IMR-90 (cell line): ENCODE data around the gene C11orf54. TPM values are rescaled to one million over a fixed set of nuclear protein-coding genes. Genes with fewer than 3 reads are reported as not detected.

ENCODE experiments used
- ATAC-seq: fragments of 200-7000 bp; cut with Tn5 transposase; 2 replicates; pipeline ENCODE4 v1.9.1; 2020; ENCODE audit warnings: low read depth, mild to moderate bottlenecking, moderate library complexity
- BruUV-seq: library from RNA; stranded (reverse); fragments of 400-500 nt; replicated peaks from 2 replicates; lab custom pipeline; 2021; lab: Mats Ljungman, UMichigan
- CTCF ChIA-PET: fragments of 300-600 bp; formaldehyde crosslinking; extraction: SDS; loops from one replicate; lab custom pipeline; 2021; ENCODE audit warnings: antibody characterized with exemption; lab: Yijun Ruan, JAX
- POLR2A ChIA-PET: fragments of 300-600 bp; sonication (Branson Sonifier 250); formaldehyde crosslinking; loops from one replicate; lab custom pipeline; 2022; ENCODE audit warnings: antibody characterized with exemption; ENCODE audit not compliant: unreplicated experiment; lab: Charles Lee
- DNase-seq: peaks from one replicate; pipeline ENCODE4 v3.0.0; 2013
- H2AFZ ChIP-seq: replicated peaks from 2 replicates; pipeline ENCODE3; 2013; ENCODE audit warnings: low read length, mild to moderate bottlenecking; ENCODE audit not compliant: poor library complexity
- H2AK5ac ChIP-seq: 2 replicates; pipeline ENCODE4 v1.6.1; 2013; ENCODE audit warnings: low read depth, low read length, inconsistent platforms
- H2AK9ac ChIP-seq: replicated peaks from 2 replicates; pipeline ENCODE3; 2013; ENCODE audit warnings: mild to moderate bottlenecking, low read depth, low read length, moderate library complexity; ENCODE audit not compliant: poor library complexity
- H2BK120ac ChIP-seq: 2 replicates; pipeline ENCODE4 v1.6.1; 2013; ENCODE audit warnings: low read depth, low read length, inconsistent platforms
- H2BK15ac ChIP-seq: 3 replicates; pipeline ENCODE4 v1.6.1; 2013; ENCODE audit warnings: low read depth, low read length, inconsistent platforms
- H2BK20ac ChIP-seq: 2 replicates; pipeline ENCODE4 v1.6.1; 2013; ENCODE audit warnings: low read depth, mild to moderate bottlenecking, inconsistent platforms, low read length, moderate library complexity
- H2BK5ac ChIP-seq: 2 replicates; pipeline ENCODE4 v1.6.1; 2013; ENCODE audit warnings: mild to moderate bottlenecking, low read depth, low read length, inconsistent platforms; ENCODE audit not compliant: poor library complexity, severe bottlenecking
- H3K14ac ChIP-seq: replicated peaks from 2 replicates; pipeline ENCODE4 v1.6.1; 2013; ENCODE audit warnings: low read depth, low read length, inconsistent platforms
- H3K18ac ChIP-seq: 2 replicates; pipeline ENCODE4 v1.6.1; 2013; ENCODE audit warnings: low read depth, low read length, control low read depth
- H3K23ac ChIP-seq: 2 replicates; pipeline ENCODE4 v1.6.1; 2013; ENCODE audit warnings: low read depth, low read length, inconsistent platforms
- H3K27ac ChIP-seq: 2 replicates; pipeline ENCODE4 v1.5.1; 2013; ENCODE audit warnings: mild to moderate bottlenecking, control low read depth, low read length; ENCODE audit not compliant: insufficient read depth
- H3K27me3 ChIP-seq: 2 replicates; pipeline ENCODE4 v1.6.1; 2013; ENCODE audit warnings: low read length; ENCODE audit not compliant: control insufficient read depth, insufficient read depth
- H3K36me3 ChIP-seq: 2 replicates; pipeline ENCODE4 v1.6.1; 2013; ENCODE audit warnings: low read length, mixed read lengths; ENCODE audit not compliant: control insufficient read depth, insufficient read depth
- H3K4ac ChIP-seq: 2 replicates; pipeline ENCODE4 v1.6.1; 2013; ENCODE audit warnings: low read depth, low read length, inconsistent platforms
- H3K4me1 ChIP-seq: 2 replicates; pipeline ENCODE4 v1.6.1; 2013; ENCODE audit warnings: low read length, mixed read lengths; ENCODE audit not compliant: control insufficient read depth, insufficient read depth
- H3K4me2 ChIP-seq: 2 replicates; pipeline ENCODE4 v1.6.1; 2013; ENCODE audit warnings: low read depth, mild to moderate bottlenecking, control low read depth, low read length, moderate library complexity
- H3K4me3 ChIP-seq: 2 replicates; pipeline ENCODE4 v1.5.1; 2013; ENCODE audit warnings: low read depth, mild to moderate bottlenecking, control low read depth, low read length, moderate library complexity; ENCODE audit not compliant: insufficient read depth
- H3K56ac ChIP-seq: 2 replicates; pipeline ENCODE4 v1.6.1; 2013; ENCODE audit warnings: low read length, inconsistent platforms; ENCODE audit not compliant: insufficient read depth; ENCODE audit errors: extremely low read depth
- H3K79me1 ChIP-seq, 2 experiments: 2 replicates each; pipeline ENCODE4 v1.6.1; 2013; ENCODE audit warnings: low read length in 2 of 2, inconsistent platforms in 1 of 2, low read depth in 1 of 2
- H3K9ac ChIP-seq: 2 replicates; pipeline ENCODE4 v1.6.1; 2013; ENCODE audit warnings: low read depth, low read length, control low read depth
- H3K9me1 ChIP-seq: 2 replicates; pipeline ENCODE4 v1.6.1; 2013; ENCODE audit warnings: low read length, inconsistent platforms; ENCODE audit not compliant: insufficient read depth
- H3K9me3 ChIP-seq: 2 replicates; pipeline ENCODE4 v1.6.1; 2013; ENCODE audit warnings: low read length; ENCODE audit not compliant: control insufficient read depth, insufficient read depth
- H4K20me1 ChIP-seq: 2 replicates; pipeline ENCODE4 v1.6.1; 2013; ENCODE audit warnings: low read length, inconsistent platforms; ENCODE audit not compliant: insufficient read depth
- H4K5ac ChIP-seq: 2 replicates; pipeline ENCODE4 v1.6.1; 2013; ENCODE audit warnings: mild to moderate bottlenecking, low read depth, low read length, control low read depth
- H4K8ac ChIP-seq, 2 experiments: 2 replicates each; pipeline ENCODE4 v1.6.1; 2013; ENCODE audit warnings: low read depth in 2 of 2, low read length in 2 of 2, control low read depth in 1 of 2, inconsistent platforms in 1 of 2
- H4K91ac ChIP-seq: 2 replicates; pipeline ENCODE4 v1.6.1; 2013; ENCODE audit warnings: low read depth, low read length, inconsistent platforms; ENCODE audit not compliant: insufficient read depth
- BHLHE40 ChIP-seq: fragments of 150-350 bp; IDR thresholded peaks from 2 replicates; pipeline ENCODE4 v1.6.1; 2016; ENCODE audit warnings: mild to moderate bottlenecking, low read depth, low read length
- ELK1 ChIP-seq: fragments of 150-350 bp; IDR thresholded peaks from 2 replicates; pipeline ENCODE4 v1.6.1; 2016; ENCODE audit warnings: low read depth, mild to moderate bottlenecking, low read length, moderate library complexity, borderline replicate concordance
- FOS ChIP-seq: fragments of 150-350 bp; IDR thresholded peaks from 2 replicates; pipeline ENCODE4 v1.6.1; 2016; ENCODE audit warnings: low read depth, low read length
- MAFK ChIP-seq: IDR thresholded peaks from 2 replicates; pipeline ENCODE4 v1.6.1; 2012; ENCODE audit warnings: low read depth, low read length, improper control_type of control experiment
- MXI1 ChIP-seq: IDR thresholded peaks from 2 replicates; pipeline ENCODE4 v1.6.1; 2012; ENCODE audit warnings: low read depth, mild to moderate bottlenecking, low read length, moderate library complexity, borderline replicate concordance
- RCOR1 ChIP-seq: IDR thresholded peaks from 2 replicates; pipeline ENCODE4 v1.6.1; 2012; ENCODE audit warnings: mild to moderate bottlenecking, low read length, improper control_type of control experiment; ENCODE audit not compliant: insufficient replicate concordance
- RFX5 ChIP-seq: IDR thresholded peaks from 2 replicates; pipeline ENCODE4 v1.8.0; 2012; ENCODE audit warnings: low read depth, mild to moderate bottlenecking, low read length, moderate library complexity
- WGBS, 2 experiments: methylation state at CpG; one replicate each; pipeline versions ENCODE4 v1.1.5 to v1.1.7; 2013; ENCODE audit warnings: missing lambda C conversion rate in 2 of 2; ENCODE audit not compliant: insufficient read length in 1 of 2; ENCODE audit errors: extremely low coverage in 2 of 2; 5-methylcytosine and 5-hydroxymethylcytosine counted together
- dilution Hi-C: fragments of 300-500 bp; cut with HindIII; formaldehyde crosslinking; loops from one replicate; pipeline ENCODE4 v1.14.3; 2018; ENCODE audit warnings: low sequenced_read_pairs; ENCODE audit not compliant: unreplicated experiment
- in situ Hi-C: fragments of 300-500 bp; cut with MboI; formaldehyde crosslinking; loops from 3 replicates; pipeline ENCODE4 v1.14.3; 2019; ENCODE audit warnings: low sequenced_read_pairs, inconsistent platforms, mixed read lengths
- intact Hi-C: fragments of 100-400 bp; cut with micrococcal nuclease; formaldehyde crosslinking; loops from 2 replicates; pipeline ENCODE4 v1.10.0; 2022
- polyA plus RNA-seq, 3 experiments: library from polyadenylated mRNA; depleted of rRNA; stranded (reverse); fragments of >200 nt; gene quantifications; 2 replicates each; pipeline ENCODE4 v1.2.3, GENCODE V29; 2012; ENCODE audit warnings: low replicate concordance in 1 of 3
- total RNA-seq: library from RNA; depleted of rRNA; stranded (reverse); fragments of >200 nt; gene quantifications from 2 replicates; pipeline ENCODE4 v1.2.3, GENCODE V29; 2012

Gene C11orf54
- total and polyA plus RNA-seq, 2 of the 4 experiments (the other 2 are of a cell fraction), result 13.7 to 16.0 TPM

- in situ Hi-C loops, result no loop called here
Measured at GRCh38 chr11:93724089-93724488, 17.4 kb upstream of the C11orf54 start.

More at GRCh38 chr11:93724089-93724488, 17.4 kb upstream of the C11orf54 start:
- intact Hi-C loops, result no loop called here
- Histone ChIP-seq H3K14ac (no peak overlapping the region), H3K4me3 (no peak overlapping the region), H3K4me2 (no peak overlapping the region), H4K5ac (no peak overlapping the region), H2BK120ac (no peak overlapping the region), H4K91ac (no peak overlapping the region), H3K56ac (no peak overlapping the region), H3K36me3 (peaks cover 15% of the 10 kb centered on the region), H3K4me1 (peaks cover 7% of the 10 kb centered on the region), H3K79me1 (peaks cover 0 to 2% of the 10 kb centered on the region in 2 experiments; a peak in 2 of 4 replicates), H3K27ac (no peak overlapping the region), H3K9ac (no peak overlapping the region), H2BK20ac (no peak overlapping the region), H4K20me1 (peaks cover 15% of the 10 kb centered on the region), H2AK5ac (no peak overlapping the region), H2BK15ac (no peak overlapping the region), H3K23ac (no peak overlapping the region), H2BK5ac (no peak overlapping the region), H4K8ac (no peak overlapping the region), H3K9me1 (no peaks in the 10 kb centered on the region; the same call in 1 of the 2 replicates), H3K4ac (no peak overlapping the region), H3K9me3 (no peaks in the 10 kb centered on the region), H2AFZ (no peak overlapping the region), H3K27me3 (no peaks in the 10 kb centered on the region), H2AK9ac (no peak overlapping the region), H3K18ac (no peak overlapping the region)
- no CpG with 5 or more reads among the region's 1 CpG for whole genome bisulfite sequencing, 2 experiments
- ChIA-PET POLR2A (no interaction called here), CTCF (no interaction called here)
- no TSS peak for BruUV-seq
- ATAC-seq (no peak), DNase-seq (no peak)
- TF ChIP-seq RCOR1 (no peak), MAFK (peak; percentile 49; the same call in 1 of the 2 replicates), MXI1 (no peak), BHLHE40 (no peak), ELK1 (no peak), RFX5 (no peak), FOS (no peak)
- dilution Hi-C loops, result no loop called here
